Activated T-helper 17 cell treated with anti-CD3 and anti-CD28 coated beads, Interleukin-2, amount 50 U/mL, for 72 hours (primary cell): Measurements from ENCODE around the gene ADGRL2. TPM values are rescaled to one million over a fixed set of nuclear protein-coding genes. Genes with fewer than 3 reads are reported as not detected.

Source experiments
- ATAC-seq: fragments of 150-1000 bp; cut with Tn5 transposase; replicated peaks from 2 replicates; pipeline ENCODE4 v1.10.0; 2021; ENCODE audit warnings: mild to moderate bottlenecking, moderate library complexity
- H3K27ac Mint-ChIP-seq: one replicate; pipeline ENCODE4 v1.8.0; 2022; ENCODE audit warnings: mixed read lengths
- H3K27me3 Mint-ChIP-seq: one replicate; pipeline ENCODE4 v1.8.0; 2022; ENCODE audit warnings: mixed read lengths
- H3K36me3 Mint-ChIP-seq: one replicate; pipeline ENCODE4 v1.8.0; 2022; ENCODE audit warnings: low read depth, mild to moderate bottlenecking, mixed read lengths
- H3K4me1 Mint-ChIP-seq: one replicate; pipeline ENCODE4 v1.8.0; 2022; ENCODE audit warnings: mixed read lengths
- H3K4me3 Mint-ChIP-seq: one replicate; pipeline ENCODE4 v1.8.0; 2022; ENCODE audit warnings: mild to moderate bottlenecking, mixed read lengths
- H3K9me3 Mint-ChIP-seq: one replicate; pipeline ENCODE4 v1.8.0; 2022; ENCODE audit warnings: mixed read lengths
- total RNA-seq, 2 donors: library from RNA; stranded (reverse); gene quantifications; one replicate each; pipeline ENCODE4 v1.2.3, GENCODE V29; 2022

ADGRL2 gene
- total RNA-seq, 2 donors from 2014 or later: not detected

GRCh38 chr1:81989524-81989923 lies 188.8 kb downstream of the ADGRL2 start:
- Mint-ChIP-seq H3K9me3 (no peaks in the 10 kb centered on the region), H3K27ac (no peak overlapping the region), H3K36me3 (no peaks in the 10 kb centered on the region), H3K27me3 (no peaks in the 10 kb centered on the region), H3K4me1 (no peaks in the 10 kb centered on the region), H3K4me3 (no peak overlapping the region)
- no peak for ATAC-seq

- no peak for ATAC-seq
- Mint-ChIP-seq H3K27ac (no peak overlapping the region), H3K9me3 (no peaks in the 10 kb centered on the region), H3K4me1 (no peaks in the 10 kb centered on the region), H3K36me3 (no peaks in the 10 kb centered on the region), H3K27me3 (no peaks in the 10 kb centered on the region), H3K4me3 (no peak overlapping the region)
Measured at GRCh38 chr1:81990241-81990640, 189.5 kb downstream of the ADGRL2 start.

GRCh38 chr1:81998165-81998564 lies 197.4 kb downstream of the ADGRL2 start:
- no peaks in the 10 kb centered on the region for H3K9me3 Mint-ChIP-seq
- no peaks in the 10 kb centered on the region for H3K4me1 Mint-ChIP-seq
- no peaks in the 10 kb centered on the region for H3K27me3 Mint-ChIP-seq
- H3K4me3 Mint-ChIP-seq: no peak overlapping the region
- no peak for ATAC-seq
- H3K36me3 Mint-ChIP-seq: no peaks in the 10 kb centered on the region
- H3K27ac Mint-ChIP-seq: no peak overlapping the region

GRCh38 chr1:81999364-81999763 lies 198.6 kb downstream of the ADGRL2 start:
- Mint-ChIP-seq H3K27me3 (no peaks in the 10 kb centered on the region), H3K27ac (no peak overlapping the region), H3K36me3 (no peaks in the 10 kb centered on the region), H3K9me3 (no peaks in the 10 kb centered on the region), H3K4me1 (no peaks in the 10 kb centered on the region), H3K4me3 (no peak overlapping the region)
- no peak for ATAC-seq

- no peak for ATAC-seq
- Mint-ChIP-seq H3K36me3 (no peaks in the 10 kb centered on the region), H3K4me1 (no peaks in the 10 kb centered on the region), H3K27me3 (no peaks in the 10 kb centered on the region), H3K27ac (no peak overlapping the region), H3K4me3 (no peak overlapping the region), H3K9me3 (no peaks in the 10 kb centered on the region)
Measured at GRCh38 chr1:82000221-82000620, 199.5 kb downstream of the ADGRL2 start.

GRCh38 chr1:82001345-82001744 lies 200.6 kb downstream of the ADGRL2 start:
- H3K36me3 Mint-ChIP-seq: no peaks in the 10 kb centered on the region
- H3K9me3 Mint-ChIP-seq: no peaks in the 10 kb centered on the region
- no peak for ATAC-seq
- H3K4me3 Mint-ChIP-seq: no peak overlapping the region
- H3K4me1 Mint-ChIP-seq: no peaks in the 10 kb centered on the region
- H3K27me3 Mint-ChIP-seq: no peaks in the 10 kb centered on the region
- no peak overlapping the region for H3K27ac Mint-ChIP-seq

GRCh38 chr1:82007804-82008203 lies 207.1 kb downstream of the ADGRL2 start:
- ATAC-seq: no peak
- Mint-ChIP-seq H3K4me1 (no peaks in the 10 kb centered on the region), H3K27ac (no peak overlapping the region), H3K36me3 (no peaks in the 10 kb centered on the region), H3K4me3 (no peak overlapping the region), H3K27me3 (no peaks in the 10 kb centered on the region), H3K9me3 (no peaks in the 10 kb centered on the region)

GRCh38 chr1:82013702-82014101 lies 213.0 kb downstream of the ADGRL2 start:
- H3K4me3 Mint-ChIP-seq: no peak overlapping the region
- ATAC-seq: no peak
- no peaks in the 10 kb centered on the region for H3K36me3 Mint-ChIP-seq
- no peaks in the 10 kb centered on the region for H3K27me3 Mint-ChIP-seq
- H3K27ac Mint-ChIP-seq: no peak overlapping the region
- no peaks in the 10 kb centered on the region for H3K9me3 Mint-ChIP-seq
- no peaks in the 10 kb centered on the region for H3K4me1 Mint-ChIP-seq

- no peak for ATAC-seq
- no peaks in the 10 kb centered on the region for H3K4me1 Mint-ChIP-seq
- H3K36me3 Mint-ChIP-seq: no peaks in the 10 kb centered on the region
- no peak overlapping the region for H3K4me3 Mint-ChIP-seq
- H3K9me3 Mint-ChIP-seq: peaks cover 7% of the 10 kb centered on the region
- no peaks in the 10 kb centered on the region for H3K27me3 Mint-ChIP-seq
- no peak overlapping the region for H3K27ac Mint-ChIP-seq
Measured at GRCh38 chr1:82015444-82015843, 214.7 kb downstream of the ADGRL2 start.

GRCh38 chr1:82018319-82018718 lies 217.6 kb downstream of the ADGRL2 start:
- H3K27me3 Mint-ChIP-seq: no peaks in the 10 kb centered on the region
- no peaks in the 10 kb centered on the region for H3K4me1 Mint-ChIP-seq
- no peak for ATAC-seq
- no peak overlapping the region for H3K27ac Mint-ChIP-seq
- H3K9me3 Mint-ChIP-seq: peaks cover 14% of the 10 kb centered on the region
- no peak overlapping the region for H3K4me3 Mint-ChIP-seq
- H3K36me3 Mint-ChIP-seq: no peaks in the 10 kb centered on the region

- Mint-ChIP-seq H3K36me3 (no peaks in the 10 kb centered on the region), H3K9me3 (peaks cover 18% of the 10 kb centered on the region), H3K27ac (no peak overlapping the region), H3K27me3 (no peaks in the 10 kb centered on the region), H3K4me1 (no peaks in the 10 kb centered on the region), H3K4me3 (no peak overlapping the region)
- ATAC-seq: no peak
Measured at GRCh38 chr1:82019508-82019907, 218.8 kb downstream of the ADGRL2 start.

GRCh38 chr1:82030830-82031229 lies 230.1 kb downstream of the ADGRL2 start:
- no peaks in the 10 kb centered on the region for H3K36me3 Mint-ChIP-seq
- H3K27ac Mint-ChIP-seq: no peak overlapping the region
- H3K9me3 Mint-ChIP-seq: peaks cover 6% of the 10 kb centered on the region
- H3K27me3 Mint-ChIP-seq: no peaks in the 10 kb centered on the region
- no peak for ATAC-seq
- no peak overlapping the region for H3K4me3 Mint-ChIP-seq
- no peaks in the 10 kb centered on the region for H3K4me1 Mint-ChIP-seq

- H3K9me3 Mint-ChIP-seq: peaks cover 6% of the 10 kb centered on the region
- H3K4me1 Mint-ChIP-seq: no peaks in the 10 kb centered on the region
- no peak for ATAC-seq
- no peaks in the 10 kb centered on the region for H3K36me3 Mint-ChIP-seq
- no peak overlapping the region for H3K4me3 Mint-ChIP-seq
- H3K27ac Mint-ChIP-seq: no peak overlapping the region
- no peaks in the 10 kb centered on the region for H3K27me3 Mint-ChIP-seq
Measured at GRCh38 chr1:82032068-82032467, 231.3 kb downstream of the ADGRL2 start.

GRCh38 chr1:82034812-82035211 lies 234.1 kb downstream of the ADGRL2 start:
- no peaks in the 10 kb centered on the region for H3K27me3 Mint-ChIP-seq
- H3K27ac Mint-ChIP-seq: no peak overlapping the region

More at GRCh38 chr1:82034812-82035211, 234.1 kb downstream of the ADGRL2 start:
- ATAC-seq: no peak
- Mint-ChIP-seq H3K4me1 (no peaks in the 10 kb centered on the region), H3K9me3 (peaks cover 7% of the 10 kb centered on the region), H3K36me3 (no peaks in the 10 kb centered on the region), H3K4me3 (no peak overlapping the region)
